ENCODE results near the gene SULT6B1.

Gene SULT6B1

GRCh38 chr2:37180640-37181039, 7.8 kb downstream of the SULT6B1 start:
- TF ChIP-seq CTCF (IDR thresholded peaks at IDR 0.05; ENCODE audit: low read depth, low read length, missing control alignments) = no peak
- DNase-seq (ENCODE audit: extremely low read depth, low read depth) = no peak
- H3K4me3 ChIP-seq (replicated peaks; ENCODE audit: low read depth, low read length) = no peak overlapping the region

- TF ChIP-seq CTCF (IDR thresholded peaks at IDR 0.05; ENCODE audit: low read depth, low read length, missing control alignments) = no peak
- H3K4me3 ChIP-seq (replicated peaks; ENCODE audit: low read depth, low read length) = no peak overlapping the region
- DNase-seq (ENCODE audit: extremely low read depth, low read depth) = no peak
Measured at GRCh38 chr2:37180006-37180639, 8.3 kb downstream of the SULT6B1 start.

- DNase-seq (ENCODE audit: extremely low read depth, low read depth) = no peak
- no peak for TF ChIP-seq CTCF (IDR thresholded peaks at IDR 0.05; ENCODE audit: low read depth, low read length, missing control alignments)
- H3K4me3 ChIP-seq (replicated peaks; ENCODE audit: low read depth, low read length) = no peak overlapping the region
Measured at GRCh38 chr2:37173741-37174140, 14.7 kb downstream of the SULT6B1 start.

- H3K4me3 ChIP-seq (replicated peaks; ENCODE audit: low read depth, low read length) = no peak overlapping the region
- TF ChIP-seq CTCF (IDR thresholded peaks at IDR 0.05; ENCODE audit: low read depth, low read length, missing control alignments) = no peak
- DNase-seq (ENCODE audit: extremely low read depth, low read depth) = no peak
Measured at GRCh38 chr2:37171624-37171950, 16.9 kb downstream of the SULT6B1 start.

- TF ChIP-seq CTCF (IDR thresholded peaks at IDR 0.05; ENCODE audit: low read depth, low read length, missing control alignments) = peak; percentile 80
- DNase-seq (ENCODE audit: extremely low read depth, low read depth) = no peak
- no peak overlapping the region for H3K4me3 ChIP-seq (replicated peaks; ENCODE audit: low read depth, low read length)
Measured at GRCh38 chr2:37168217-37168981, 20.1 kb downstream of the SULT6B1 start.

GRCh38 chr2:37167636-37168180, 20.8 kb downstream of the SULT6B1 start:
- TF ChIP-seq CTCF (IDR thresholded peaks at IDR 0.05; ENCODE audit: low read depth, low read length, missing control alignments) = no peak
- no peak for DNase-seq (ENCODE audit: extremely low read depth, low read depth)
- H3K4me3 ChIP-seq (replicated peaks; ENCODE audit: low read depth, low read length) = no peak overlapping the region
